GM12878 (cell line): ENCODE measurements around the gene IL17A. TPM values are rescaled to one million over a fixed set of nuclear protein-coding genes. Genes with fewer than 3 reads are reported as not detected.

Source experiments
- ATAC-seq: fragments of 200-7000 bp; cut with Tn5 transposase; 3 replicates; pipeline ENCODE4 v1.9.1; 2020; ENCODE audit warnings: mild to moderate bottlenecking, moderate library complexity
- BruUV-seq: library from RNA; stranded (reverse); fragments of 400-500 nt; replicated peaks from 2 replicates; lab custom pipeline; 2021; lab: Mats Ljungman, UMichigan
- CTCF ChIA-PET: fragments of 300-600 bp; sonication (Branson Sonifier 250); formaldehyde crosslinking; extraction: SDS; loops from one replicate; lab custom pipeline; 2021; ENCODE audit warnings: inconsistent platforms; lab: Yijun Ruan, JAX
- POLR2A ChIA-PET: fragments of 350-600 bp; formaldehyde crosslinking; extraction: SDS; loops from one replicate; lab custom pipeline; 2021; ENCODE audit warnings: inconsistent platforms; lab: Charles Lee
- RAD21 ChIA-PET: fragments of 300-600 bp; sonication (Branson Sonifier 250); formaldehyde crosslinking; loops from one replicate; lab custom pipeline; 2023; ENCODE audit warnings: antibody characterized with exemption; ENCODE audit not compliant: unreplicated experiment; lab: Charles Lee
- SMC1A ChIA-PET: fragments of 300-600 bp; sonication (Branson Sonifier 250); formaldehyde crosslinking; loops from one replicate; lab custom pipeline; 2023; ENCODE audit not compliant: unreplicated experiment, uncharacterized antibody; lab: Charles Lee
- DNase-seq: peaks from one replicate; pipeline ENCODE4 v3.0.0-alpha.2; 2011; ENCODE audit warnings: low read depth, low spot score
- FAIRE-seq: peaks from 3 replicates; lab custom pipeline; 2011; peaks lifted over from hg19 to GRCh38; lab: Jason Lieb, UNC
- H2AFZ ChIP-seq: 2 replicates; pipeline ENCODE4 v1.6.0; 2011; ENCODE audit warnings: low read depth, low read length, control low read depth; ENCODE audit not compliant: control insufficient read depth
- H3K27ac ChIP-seq: 2 replicates; pipeline ENCODE4 v1.5.1; 2011; ENCODE audit warnings: control low read depth; ENCODE audit not compliant: control insufficient read depth, insufficient read depth
- H3K27me3 ChIP-seq, 2 experiments: replicated peaks in 1 of 2; 2 replicates each; pipeline versions ENCODE4 v1.6.0 to v1.6.1; 2011; ENCODE audit warnings: low read length in 1 of 2; ENCODE audit not compliant: control insufficient read depth in 2 of 2, insufficient read depth in 2 of 2
- H3K36me3 ChIP-seq, 2 experiments: 2 replicates each; pipeline ENCODE4 v1.5.1; 2011; ENCODE audit warnings: low read length in 1 of 2; ENCODE audit not compliant: control insufficient read depth in 2 of 2, insufficient read depth in 2 of 2
- H3K4me1 ChIP-seq: 2 replicates; pipeline ENCODE4 v1.6.1; 2011; ENCODE audit warnings: mild to moderate bottlenecking, low read length, moderate library complexity, mixed read lengths; ENCODE audit not compliant: control insufficient read depth, insufficient read depth
- H3K4me2 ChIP-seq: 2 replicates; pipeline ENCODE4 v1.6.0; 2011; ENCODE audit warnings: control low read depth; ENCODE audit not compliant: control insufficient read depth, insufficient read depth
- H3K4me3 ChIP-seq: fragments of 200-600 bp; sonication (generic); 2 replicates; pipeline ENCODE4 v1.5.1; 2016
- H3K79me2 ChIP-seq: 2 replicates; pipeline ENCODE4 v1.6.0; 2011; ENCODE audit warnings: low read length; ENCODE audit not compliant: control insufficient read depth, insufficient read depth
- H3K9ac ChIP-seq: 2 replicates; pipeline ENCODE4 v1.8.0; 2011; ENCODE audit warnings: low read length, control low read depth, mixed read lengths; ENCODE audit not compliant: control insufficient read depth, insufficient read depth
- H3K9me3 ChIP-seq: replicated peaks from 3 replicates; pipeline ENCODE4 v1.5.1; 2011; ENCODE audit warnings: mild to moderate bottlenecking, low read length; ENCODE audit not compliant: control insufficient read depth, insufficient read depth
- H4K20me1 ChIP-seq: 2 replicates; pipeline ENCODE4 v1.6.0; 2011; ENCODE audit not compliant: control insufficient read depth, insufficient read depth
- BMI1 ChIP-seq: fragments of 450-650 bp; IDR thresholded peaks from 2 replicates; pipeline ENCODE4 v1.6.1; 2016; ENCODE audit warnings: mild to moderate bottlenecking, moderate library complexity, borderline replicate concordance
- CBX5 ChIP-seq: sonication (generic); IDR thresholded peaks from 2 replicates; pipeline ENCODE4 v1.6.1; 2016; ENCODE audit warnings: low read depth, moderate library complexity, mild to moderate bottlenecking, inconsistent platforms
- CREM ChIP-seq: IDR thresholded peaks from 2 replicates; pipeline ENCODE4 v1.6.1; 2014; ENCODE audit warnings: antibody characterized with exemption, low read depth
- HDAC6 ChIP-seq: fragments of 200-600 bp; sonication (generic); IDR thresholded peaks from one replicate; pipeline ENCODE4 v1.8.0; 2017; ENCODE audit warnings: antibody characterized with exemption; ENCODE audit not compliant: unreplicated experiment
- NRF1 ChIP-seq: conservative IDR thresholded peaks from 2 replicates; pipeline ENCODE4 v1.6.1; 2011; ENCODE audit warnings: mild to moderate bottlenecking, low read depth, low read length, improper control_type of control experiment
- POLR2AphosphoS2 ChIP-seq: IDR thresholded peaks from 2 replicates; pipeline ENCODE4 v1.6.1; 2011; ENCODE audit warnings: low read depth, mild to moderate bottlenecking, low read length, improper control_type of control experiment, moderate library complexity
- RAD21 ChIP-seq: IDR thresholded peaks from 2 replicates; pipeline ENCODE4 v1.6.1; 2011; ENCODE audit warnings: mild to moderate bottlenecking, low read depth, low read length, moderate library complexity; ENCODE audit not compliant: insufficient read depth
- RAD51 ChIP-seq: fragments of 450-650 bp; IDR thresholded peaks from 2 replicates; pipeline ENCODE4 v1.6.1; 2016; ENCODE audit warnings: moderate library complexity, mild to moderate bottlenecking, inconsistent platforms
- SMAD1 ChIP-seq: fragments of 450-650 bp; IDR thresholded peaks from 2 replicates; pipeline ENCODE4 v1.6.1; 2018; ENCODE audit warnings: mild to moderate bottlenecking, low read depth; ENCODE audit not compliant: partially characterized antibody
- SMC3 ChIP-seq: IDR thresholded peaks from 2 replicates; pipeline ENCODE4 v1.6.1; 2011; ENCODE audit warnings: low read length, improper control_type of control experiment, borderline replicate concordance
- STAT1 ChIP-seq: fragments of 450-650 bp; conservative IDR thresholded peaks from 2 replicates; pipeline ENCODE4 v1.6.1; 2014; ENCODE audit warnings: antibody characterized with exemption, mild to moderate bottlenecking
- TCF7 ChIP-seq: IDR thresholded peaks from 2 replicates; pipeline ENCODE4 v1.6.1; 2014; ENCODE audit warnings: antibody characterized with exemption, borderline replicate concordance
- WGBS: methylation state at CpG from one replicate; pipeline ENCODE4 v1.1.6; 2016; ENCODE audit warnings: low lambda C conversion rate; ENCODE audit not compliant: insufficient replicate concordance, insufficient coverage; ENCODE audit errors: missing lambda C conversion rate; 5-methylcytosine and 5-hydroxymethylcytosine counted together
- in situ Hi-C: fragments of 300-500 bp; cut with MboI; formaldehyde crosslinking; loops from 9 replicates; pipeline ENCODE4 v1.14.3; 2018; ENCODE audit warnings: mixed read lengths
- intact Hi-C: fragments of 100-400 bp; cut with micrococcal nuclease; formaldehyde crosslinking; loops from one replicate; pipeline ENCODE4 v1.14.2; 2022; ENCODE audit not compliant: unreplicated experiment
- polyA plus RNA-seq, 11 experiments: library from polyadenylated mRNA; depleted of rRNA in 4 of 11; unstranded in 6 of 11; stranded (reverse) in 5 of 11; fragments of >200 nt; fragmentation: Nextera tagmentation in 4 of 11; fragmentation: Illumina TruSeq in 1 of 11; extraction: Ambion mirVana in 4 of 11; extraction: Trizol in 1 of 11; gene quantifications; 1 replicate in 1 of 11; 2 replicates in 10 of 11; pipeline versions ENCODE4 v1.2.1 to v1.2.3, GENCODE V29; 2011 to 2016; ENCODE audit warnings: inconsistent platforms in 2 of 11, missing spikeins in 2 of 11, low read depth in 1 of 11
- total RNA-seq, 4 experiments: library from RNA; depleted of rRNA in 3 of 4; stranded (reverse); fragments of >200 nt in 3 of 4; fragmentation: Illumina TruSeq in 1 of 4; extraction: Trizol in 1 of 4; gene quantifications; 2 replicates each; pipeline versions ENCODE4 v1.2.1 to v1.2.3, GENCODE V29; 2013 to 2021
- TF ChIP-seq, protein P1 (sequence below): fragments of 450-650 bp; IDR thresholded peaks from 2 replicates; pipeline ENCODE4 v1.6.1; 2017; ENCODE audit warnings: mild to moderate bottlenecking, moderate library complexity
- TF ChIP-seq, protein P2 (sequence below): fragments of 450-650 bp; IDR thresholded peaks from 2 replicates; pipeline ENCODE4 v1.6.1; 2017; ENCODE audit warnings: mild to moderate bottlenecking, moderate library complexity
- TF ChIP-seq, protein P3 (sequence below), 3 experiments: IDR thresholded peaks in 2 of 3; conservative IDR thresholded peaks in 1 of 3; 2 replicates each; pipeline ENCODE4 v1.5.1; 2011; ENCODE audit warnings: low read depth in 3 of 3, low read length in 3 of 3, mild to moderate bottlenecking in 3 of 3, control low read depth in 2 of 3, moderate library complexity in 2 of 3, inconsistent platforms in 1 of 3, mixed read lengths in 1 of 3; ENCODE audit not compliant: control insufficient read depth in 2 of 3, insufficient read depth in 1 of 3; ENCODE audit errors: extremely low read depth in 1 of 3

The IL17A gene
- total and polyA plus RNA-seq, 10 of the 15 experiments (the other 5 are each of a cell fraction or from before 2014, with no cell fraction given): not detected

DNA sequence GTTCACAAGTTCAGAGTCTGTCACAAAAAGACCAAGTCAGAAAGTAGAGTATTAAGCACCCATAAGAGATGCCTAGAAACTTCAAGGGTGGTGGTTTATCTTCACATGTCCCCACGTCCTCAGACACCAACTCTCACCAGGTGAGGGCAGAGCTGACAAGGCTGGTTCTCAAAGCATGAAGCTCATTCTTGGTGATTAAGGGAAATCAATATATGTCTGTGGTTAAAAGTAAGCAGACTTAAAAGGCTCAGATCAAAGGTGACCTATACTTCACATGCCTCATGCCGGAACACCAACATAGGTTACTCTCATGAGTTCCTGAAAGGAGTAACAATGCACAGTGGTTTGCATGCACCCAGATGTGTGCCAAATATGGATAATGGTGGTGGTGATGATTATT lies 27.0 kb downstream of the IL17A start:
- Histone ChIP-seq H3K4me3 (no peak overlapping the region), H4K20me1 (no peaks in the 10 kb centered on the region), H3K27ac (no peak overlapping the region), H3K79me2 (no peaks in the 10 kb centered on the region), H3K4me1 (peaks cover 31% of the 10 kb centered on the region), H3K27me3 (no peaks in the 10 kb centered on the region), H3K4me2 (no peak overlapping the region), H3K9me3 (no peaks in the 10 kb centered on the region), H2AFZ (no peak overlapping the region), H3K36me3 (no peaks in the 10 kb centered on the region), H3K9ac (no peak overlapping the region)
- DNase-seq (no peak), ATAC-seq (0 out of 3 replicates have a peak, but pooled peaks have one; percentile 28), FAIRE-seq (no peak)
- ChIA-PET POLR2A (no interaction called here), CTCF (interaction anchor here (0.7 to 2.1 kb wide), 6 partner anchors 18 to 57 kb away, joined by 3 to 9 read pairs (median 3); no protein-coding TSS in a partner anchor), SMC1A (interaction anchor here (0.9 to 2.0 kb wide), 5 partner anchors 17 to 51 kb away, joined by 3 to 6 read pairs (median 5); no protein-coding TSS in a partner anchor), RAD21 (no interaction called here)
- in situ Hi-C loops (no loop called here), intact Hi-C loops (no loop called here)
- BruUV-seq: no TSS peak
- 70% methylated on average over 2 of the region's 2 CpGs for WGBS
- TF ChIP-seq RAD21 (peak; percentile 38; the same call in 1 of the 2 replicates), STAT1 (no peak), HDAC6 (no peak), BMI1 (no peak), NRF1 (no peak), RAD51 (no peak), TCF7 (no peak), SMC3 (peak; percentile 20; the same call in 1 of the 2 replicates), CREM (no peak), POLR2AphosphoS2 (no peak), CBX5 (no peak), SMAD1 (no peak)
- TF ChIP-seq, protein P1, sequence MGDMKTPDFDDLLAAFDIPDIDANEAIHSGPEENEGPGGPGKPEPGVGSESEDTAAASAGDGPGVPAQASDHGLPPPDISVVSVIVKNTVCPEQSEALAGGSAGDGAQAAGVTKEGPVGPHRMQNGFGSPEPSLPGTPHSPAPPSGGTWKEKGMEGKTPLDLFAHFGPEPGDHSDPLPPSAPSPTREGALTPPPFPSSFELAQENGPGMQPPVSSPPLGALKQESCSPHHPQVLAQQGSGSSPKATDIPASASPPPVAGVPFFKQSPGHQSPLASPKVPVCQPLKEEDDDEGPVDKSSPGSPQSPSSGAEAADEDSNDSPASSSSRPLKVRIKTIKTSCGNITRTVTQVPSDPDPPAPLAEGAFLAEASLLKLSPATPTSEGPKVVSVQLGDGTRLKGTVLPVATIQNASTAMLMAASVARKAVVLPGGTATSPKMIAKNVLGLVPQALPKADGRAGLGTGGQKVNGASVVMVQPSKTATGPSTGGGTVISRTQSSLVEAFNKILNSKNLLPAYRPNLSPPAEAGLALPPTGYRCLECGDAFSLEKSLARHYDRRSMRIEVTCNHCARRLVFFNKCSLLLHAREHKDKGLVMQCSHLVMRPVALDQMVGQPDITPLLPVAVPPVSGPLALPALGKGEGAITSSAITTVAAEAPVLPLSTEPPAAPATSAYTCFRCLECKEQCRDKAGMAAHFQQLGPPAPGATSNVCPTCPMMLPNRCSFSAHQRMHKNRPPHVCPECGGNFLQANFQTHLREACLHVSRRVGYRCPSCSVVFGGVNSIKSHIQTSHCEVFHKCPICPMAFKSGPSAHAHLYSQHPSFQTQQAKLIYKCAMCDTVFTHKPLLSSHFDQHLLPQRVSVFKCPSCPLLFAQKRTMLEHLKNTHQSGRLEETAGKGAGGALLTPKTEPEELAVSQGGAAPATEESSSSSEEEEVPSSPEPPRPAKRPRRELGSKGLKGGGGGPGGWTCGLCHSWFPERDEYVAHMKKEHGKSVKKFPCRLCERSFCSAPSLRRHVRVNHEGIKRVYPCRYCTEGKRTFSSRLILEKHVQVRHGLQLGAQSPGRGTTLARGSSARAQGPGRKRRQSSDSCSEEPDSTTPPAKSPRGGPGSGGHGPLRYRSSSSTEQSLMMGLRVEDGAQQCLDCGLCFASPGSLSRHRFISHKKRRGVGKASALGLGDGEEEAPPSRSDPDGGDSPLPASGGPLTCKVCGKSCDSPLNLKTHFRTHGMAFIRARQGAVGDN: no peak
- TF ChIP-seq, protein P2, sequence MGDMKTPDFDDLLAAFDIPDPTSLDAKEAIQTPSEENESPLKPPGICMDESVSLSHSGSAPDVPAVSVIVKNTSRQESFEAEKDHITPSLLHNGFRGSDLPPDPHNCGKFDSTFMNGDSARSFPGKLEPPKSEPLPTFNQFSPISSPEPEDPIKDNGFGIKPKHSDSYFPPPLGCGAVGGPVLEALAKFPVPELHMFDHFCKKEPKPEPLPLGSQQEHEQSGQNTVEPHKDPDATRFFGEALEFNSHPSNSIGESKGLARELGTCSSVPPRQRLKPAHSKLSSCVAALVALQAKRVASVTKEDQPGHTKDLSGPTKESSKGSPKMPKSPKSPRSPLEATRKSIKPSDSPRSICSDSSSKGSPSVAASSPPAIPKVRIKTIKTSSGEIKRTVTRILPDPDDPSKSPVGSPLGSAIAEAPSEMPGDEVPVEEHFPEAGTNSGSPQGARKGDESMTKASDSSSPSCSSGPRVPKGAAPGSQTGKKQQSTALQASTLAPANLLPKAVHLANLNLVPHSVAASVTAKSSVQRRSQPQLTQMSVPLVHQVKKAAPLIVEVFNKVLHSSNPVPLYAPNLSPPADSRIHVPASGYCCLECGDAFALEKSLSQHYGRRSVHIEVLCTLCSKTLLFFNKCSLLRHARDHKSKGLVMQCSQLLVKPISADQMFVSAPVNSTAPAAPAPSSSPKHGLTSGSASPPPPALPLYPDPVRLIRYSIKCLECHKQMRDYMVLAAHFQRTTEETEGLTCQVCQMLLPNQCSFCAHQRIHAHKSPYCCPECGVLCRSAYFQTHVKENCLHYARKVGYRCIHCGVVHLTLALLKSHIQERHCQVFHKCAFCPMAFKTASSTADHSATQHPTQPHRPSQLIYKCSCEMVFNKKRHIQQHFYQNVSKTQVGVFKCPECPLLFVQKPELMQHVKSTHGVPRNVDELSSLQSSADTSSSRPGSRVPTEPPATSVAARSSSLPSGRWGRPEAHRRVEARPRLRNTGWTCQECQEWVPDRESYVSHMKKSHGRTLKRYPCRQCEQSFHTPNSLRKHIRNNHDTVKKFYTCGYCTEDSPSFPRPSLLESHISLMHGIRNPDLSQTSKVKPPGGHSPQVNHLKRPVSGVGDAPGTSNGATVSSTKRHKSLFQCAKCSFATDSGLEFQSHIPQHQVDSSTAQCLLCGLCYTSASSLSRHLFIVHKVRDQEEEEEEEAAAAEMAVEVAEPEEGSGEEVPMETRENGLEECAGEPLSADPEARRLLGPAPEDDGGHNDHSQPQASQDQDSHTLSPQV: no peak
- TF ChIP-seq, protein P3, sequence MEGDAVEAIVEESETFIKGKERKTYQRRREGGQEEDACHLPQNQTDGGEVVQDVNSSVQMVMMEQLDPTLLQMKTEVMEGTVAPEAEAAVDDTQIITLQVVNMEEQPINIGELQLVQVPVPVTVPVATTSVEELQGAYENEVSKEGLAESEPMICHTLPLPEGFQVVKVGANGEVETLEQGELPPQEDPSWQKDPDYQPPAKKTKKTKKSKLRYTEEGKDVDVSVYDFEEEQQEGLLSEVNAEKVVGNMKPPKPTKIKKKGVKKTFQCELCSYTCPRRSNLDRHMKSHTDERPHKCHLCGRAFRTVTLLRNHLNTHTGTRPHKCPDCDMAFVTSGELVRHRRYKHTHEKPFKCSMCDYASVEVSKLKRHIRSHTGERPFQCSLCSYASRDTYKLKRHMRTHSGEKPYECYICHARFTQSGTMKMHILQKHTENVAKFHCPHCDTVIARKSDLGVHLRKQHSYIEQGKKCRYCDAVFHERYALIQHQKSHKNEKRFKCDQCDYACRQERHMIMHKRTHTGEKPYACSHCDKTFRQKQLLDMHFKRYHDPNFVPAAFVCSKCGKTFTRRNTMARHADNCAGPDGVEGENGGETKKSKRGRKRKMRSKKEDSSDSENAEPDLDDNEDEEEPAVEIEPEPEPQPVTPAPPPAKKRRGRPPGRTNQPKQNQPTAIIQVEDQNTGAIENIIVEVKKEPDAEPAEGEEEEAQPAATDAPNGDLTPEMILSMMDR (IDR thresholded peaks at IDR 0.05 in 2 of 3, conservative IDR thresholded peaks at IDR 0.05 in 1 of 3; ENCODE audit: control insufficient read depth in 2 of 3, extremely low read depth in 1 of 3, insufficient read depth in 1 of 3, low read depth in 3 of 3, low read length in 3 of 3): peak; percentile 8 to 24 (median 19); a peak in 1 of 6 replicates
